ENCODE measurements around the gene ANKRD17. TPM values are rescaled to one million over a fixed set of nuclear protein-coding genes. Genes with fewer than 3 reads are reported as not detected.

Gene ANKRD17
- total and polyA plus RNA-seq, 2 donors (not counting 3 experiments of a cell fraction or from before 2014, with no cell fraction given) = 33.3 to 64.4 TPM

GRCh38 chr4:73193659-73194058 lies 64.9 kb downstream of the ANKRD17 start:
- H3K79me2 ChIP-seq (ENCODE audit: control insufficient read depth, insufficient read depth, low read length) = peaks cover 86% of the 10 kb centered on the region
- peaks cover 6% of the 10 kb centered on the region for H4K20me1 ChIP-seq (replicated peaks; ENCODE audit: control insufficient read depth, extremely low read depth, insufficient read depth, low read length)
- TF ChIP-seq GATA2 (IDR thresholded peaks at IDR 0.05; ENCODE audit: insufficient read depth, insufficient read length, low read depth, low read length) (no peak), POLR2A (IDR thresholded peaks at IDR 0.05; ENCODE audit: low read depth, low read length) (no peak), MAX (IDR thresholded peaks at IDR 0.05; ENCODE audit: insufficient read depth, insufficient read length) (no peak), CTCF (IDR thresholded peaks at IDR 0.05; ENCODE audit: extremely low read depth in 1 of 2, insufficient read depth in 1 of 2, low read depth in 1 of 2, low read length in 2 of 2) (no peak), FOS (IDR thresholded peaks at IDR 0.05; ENCODE audit: borderline replicate concordance, insufficient read depth, low read length) (no peak), POLR2AphosphoS5 (IDR thresholded peaks at IDR 0.05; ENCODE audit: insufficient read depth, low read depth, low read length) (no peak)
- no peaks in the 10 kb centered on the region for H3K9me3 ChIP-seq (replicated peaks; ENCODE audit: control insufficient read depth, insufficient read depth, low read length)
- H3K4me2 ChIP-seq (ENCODE audit: insufficient read depth, low read length) = no peak overlapping the region
- H3K4me1 ChIP-seq (ENCODE audit: control insufficient read depth, extremely low read depth, insufficient read depth, low read length) = peaks cover 5% of the 10 kb centered on the region
- H3K9ac ChIP-seq (replicated peaks; ENCODE audit: extremely low read depth, insufficient read depth, low read length) = no peak overlapping the region
- no peak for DNase-seq (ENCODE audit: low read depth, low spot score)
- H3K27me3 ChIP-seq (ENCODE audit: control insufficient read depth in 2 of 2, insufficient read depth in 2 of 2, low read length in 2 of 2) = no peaks in the 10 kb centered on the region
- intact Hi-C loops (cut with micrococcal nuclease) (no loop called here), dilution Hi-C loops (cut with MboI; ENCODE audit: extremely low pct_ligation_motif_present, low sequenced_read_pairs) (no loop called here)
- FAIRE-seq = no peak
- no peak overlapping the region for H2AFZ ChIP-seq (ENCODE audit: low read depth, low read length)
- CTCF ChIA-PET = interaction anchor here (1.2 kb wide), 1 partner anchor 12 kb away, joined by 3 read pairs; no protein-coding TSS in a partner anchor
- no peaks in the 10 kb centered on the region for H3K36me3 ChIP-seq (ENCODE audit: control insufficient read depth in 2 of 2, extremely low read depth in 1 of 2, insufficient read depth in 2 of 2, low read length in 2 of 2)
- POLR2A ChIA-PET = no interaction called here
- BruUV-seq (replicated peaks) = no TSS peak
- H3K9me1 ChIP-seq (replicated peaks; ENCODE audit: control insufficient read depth, extremely low read depth, insufficient read depth, low read length) = no peaks in the 10 kb centered on the region
- no peak overlapping the region for H3K4me3 ChIP-seq (replicated peaks in 1 of 3; ENCODE audit: insufficient read depth in 1 of 3, low read depth in 1 of 3, low read length in 3 of 3)
- H3K27ac ChIP-seq (ENCODE audit: insufficient read depth, low read depth, low read length) = no peak overlapping the region
